H1 (cell line): ENCODE results near the gene AMOTL2. TPM values are rescaled to one million over a fixed set of nuclear protein-coding genes. Genes with fewer than 3 reads are reported as not detected.

ENCODE experiments used
- GTF2F1 ChIP-seq: IDR thresholded peaks from 2 replicates; pipeline ENCODE4 v1.6.1; 2012; ENCODE audit warnings: low read depth, low read length, improper control_type of control experiment, borderline replicate concordance
- polyA plus RNA-seq, 7 experiments: library from polyadenylated mRNA; depleted of rRNA in 3 of 7; stranded (reverse) in 5 of 7; unstranded in 2 of 7; fragments of >200 nt in 5 of 7; fragments of 200-250 nt in 2 of 7; gene quantifications; 1 replicate in 5 of 7; 2 replicates in 1 of 7; 4 replicates in 1 of 7; pipeline versions ENCODE4 v1.2.1 to v1.2.3, GENCODE V29; 2011 to 2013; ENCODE audit warnings: missing spikeins in 2 of 7, mixed read lengths in 2 of 7
- total RNA-seq: library from RNA; stranded (reverse); fragmentation: NEBNext Ultra II Directional; extraction: Animal tissue kit (Norgen Biotek cat#: 25700); gene quantifications from 2 replicates; pipeline ENCODE4 v1.2.1, GENCODE V29; 2021

AMOTL2 gene
- total and polyA plus RNA-seq, 2 of the 8 experiments (the other 6 are each of a cell fraction or from before 2014, with no cell fraction given) = 19.0 to 63.7 TPM

DNA sequence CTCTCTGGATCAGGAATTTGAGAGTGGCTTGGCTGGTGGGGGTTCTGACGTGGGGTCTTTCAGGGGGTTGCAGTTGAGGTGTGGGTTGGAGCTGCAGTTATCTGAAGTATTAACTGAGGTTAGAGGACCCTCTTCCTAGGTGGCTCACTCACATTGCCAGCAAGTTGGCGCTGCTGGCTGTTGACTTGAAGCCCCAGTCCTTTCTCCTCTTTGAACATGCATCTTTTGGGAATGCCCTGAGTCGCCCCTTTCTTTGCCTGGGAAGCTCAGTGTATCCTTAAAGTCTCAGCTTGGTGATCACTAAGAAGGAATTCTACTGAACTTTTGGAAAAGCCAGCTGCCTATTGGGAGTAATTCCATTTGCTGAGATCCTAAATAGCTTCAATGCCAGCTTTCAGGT lies 13.0 kb upstream of the AMOTL2 start (continued):
- no peak for TF ChIP-seq GTF2F1
